GM18517 (cell line): ENCODE data around the gene EPAS1.

Source experiments
- ATAC-seq: cut with Tn5 transposase; IDR thresholded peaks from one replicate; pipeline ENCODE4 v1.9.1; 2021; ENCODE audit warnings: mild to moderate bottlenecking, moderate library complexity; ENCODE audit not compliant: unreplicated experiment

EPAS1 gene

GRCh38 chr2:46318579-46319460, 21.6 kb downstream of the EPAS1 start:
- no peak for ATAC-seq

GRCh38 chr2:46319711-46320110, 22.5 kb downstream of the EPAS1 start:
- no peak for ATAC-seq

GRCh38 chr2:46320141-46320567, 22.9 kb downstream of the EPAS1 start:
- no peak for ATAC-seq

- no peak for ATAC-seq
Measured at GRCh38 chr2:46323730-46324129, 26.5 kb downstream of the EPAS1 start.

GRCh38 chr2:46325182-46325928, 28.1 kb downstream of the EPAS1 start:
- no peak for ATAC-seq

DNA sequence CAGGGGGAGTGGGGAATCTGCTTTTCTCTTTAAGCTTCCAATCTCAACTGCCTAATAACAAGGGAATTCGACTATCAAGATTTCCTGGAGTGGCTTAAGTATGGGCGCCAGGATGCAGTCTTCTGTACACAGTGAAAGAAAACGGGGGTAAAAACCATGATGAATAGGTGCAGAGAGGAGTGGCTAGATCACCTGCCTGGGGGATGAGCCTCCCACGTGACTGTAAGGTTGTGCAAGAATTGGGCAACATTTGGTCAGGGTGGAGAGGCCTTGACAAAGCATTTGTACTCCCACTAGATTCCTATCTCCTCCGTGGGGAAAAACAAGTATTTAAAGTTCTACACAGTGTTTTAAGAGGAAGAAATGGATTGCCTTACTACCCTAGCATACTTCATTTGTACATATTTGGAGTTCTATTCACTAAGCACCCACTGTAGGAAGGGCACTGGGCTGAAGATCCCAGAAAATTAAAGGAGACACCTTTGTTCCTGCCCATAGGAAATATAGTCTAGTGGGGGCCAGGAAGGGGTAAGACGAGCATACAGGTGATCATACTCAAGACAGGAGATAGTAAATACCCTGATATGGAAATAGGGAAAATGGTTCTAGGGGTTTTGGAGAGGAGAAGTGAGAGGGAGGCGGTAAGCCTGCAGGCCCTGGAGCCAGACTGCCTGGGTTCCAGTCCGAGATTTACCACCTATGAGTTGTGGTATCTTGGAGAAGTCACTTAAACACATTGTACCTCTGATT, 29.2 kb downstream of the EPAS1 start:
- ATAC-seq, result no peak

GRCh38 chr2:46327627-46328026, 30.4 kb downstream of the EPAS1 start:
- ATAC-seq, result no peak

GRCh38 chr2:46328291-46328690, 31.1 kb downstream of the EPAS1 start:
- ATAC-seq, result no peak

GRCh38 chr2:46328829-46329228, 31.6 kb downstream of the EPAS1 start:
- no peak for ATAC-seq

- ATAC-seq, result no peak
Measured at GRCh38 chr2:46329340-46329739, 32.1 kb downstream of the EPAS1 start.

- ATAC-seq, result no peak
Measured at GRCh38 chr2:46329803-46330775, 32.9 kb downstream of the EPAS1 start.

DNA sequence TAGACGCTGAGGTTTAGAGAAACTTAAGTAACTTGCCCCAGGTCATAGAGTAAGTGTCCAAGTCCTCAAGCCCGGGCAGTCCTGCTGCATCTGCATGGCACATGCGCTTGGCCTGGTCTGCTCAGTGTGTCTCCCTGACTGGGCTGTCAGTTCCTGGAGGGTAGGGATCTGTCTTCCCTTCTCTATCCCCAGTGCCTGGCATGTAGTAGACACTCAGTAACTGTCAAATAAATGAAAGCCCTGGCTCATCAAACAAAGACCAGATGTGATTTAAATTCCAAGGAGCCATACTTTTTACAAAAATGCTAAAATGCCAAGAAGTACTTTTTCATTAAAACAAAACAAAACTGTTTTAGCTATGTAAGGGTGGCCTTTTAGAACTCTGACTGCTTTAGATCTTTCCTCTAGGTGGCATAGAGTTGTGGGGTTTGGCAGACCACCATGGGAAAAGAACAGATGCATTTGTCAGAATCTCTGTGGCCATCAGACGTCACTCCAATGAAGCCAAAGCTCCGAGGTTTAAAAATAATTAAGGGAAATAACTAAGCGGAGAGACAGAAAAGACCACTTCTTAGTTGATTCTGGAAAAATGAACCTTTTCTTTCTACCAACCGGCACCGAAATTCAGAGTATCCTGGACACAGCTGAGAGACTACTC, 34.0 kb downstream of the EPAS1 start:
- ATAC-seq, result no peak

- no peak for ATAC-seq
Measured at GRCh38 chr2:46332686-46333281, 35.6 kb downstream of the EPAS1 start.

DNA sequence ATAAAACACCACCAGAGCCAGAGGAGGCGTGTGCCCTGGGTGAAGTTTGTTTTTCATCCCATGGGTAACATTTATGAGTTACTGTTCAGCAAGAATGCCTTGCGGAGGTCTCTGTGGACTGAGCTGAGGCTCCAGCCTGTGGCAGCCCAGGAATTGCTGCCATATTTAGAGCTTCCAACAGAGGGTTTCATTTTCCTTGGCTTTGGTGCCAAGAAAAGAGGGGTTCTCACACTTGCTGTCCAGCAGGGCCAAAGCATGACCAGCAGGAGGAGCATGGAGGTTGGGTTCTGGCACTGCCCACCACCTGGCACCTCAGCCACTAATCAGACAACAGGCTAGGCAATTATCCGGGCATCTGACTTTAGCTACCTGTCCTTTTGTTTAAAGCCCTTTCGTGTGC, 36.7 kb downstream of the EPAS1 start:
- no peak for ATAC-seq

- no peak for ATAC-seq
Measured at GRCh38 chr2:46334389-46335271, 37.4 kb downstream of the EPAS1 start.

GRCh38 chr2:46335391-46336282, 38.4 kb downstream of the EPAS1 start:
- no peak for ATAC-seq

GRCh38 chr2:46336283-46336959, 39.2 kb downstream of the EPAS1 start:
- ATAC-seq, result no peak
